Esophagus (tissue), 2 donors: Measurements from ENCODE around the gene RGS3. TPM values are rescaled to one million over a fixed set of nuclear protein-coding genes. Genes with fewer than 3 reads are reported as not detected.
A peak's percentile ranks its signal among the peaks of the same experiment; 100 is the strongest.

Source experiments
- H3K27ac ChIP-seq, 2 donors: one replicate each; pipeline ENCODE4 v1.5.1; 2013; ENCODE audit warnings: low read depth in 2 of 2, mild to moderate bottlenecking in 2 of 2, inconsistent platforms in 1 of 2, low read length in 1 of 2, moderate library complexity in 1 of 2
- H3K27me3 ChIP-seq, 2 donors: one replicate each; pipeline ENCODE4 v1.6.1; 2013; ENCODE audit warnings: low read length in 2 of 2, control low read depth in 1 of 2, mild to moderate bottlenecking in 1 of 2; ENCODE audit not compliant: insufficient read depth in 2 of 2, control insufficient read depth in 1 of 2
- H3K36me3 ChIP-seq, 2 donors: one replicate each; pipeline ENCODE4 v1.6.1; 2013; ENCODE audit warnings: low read length in 1 of 2; ENCODE audit not compliant: control insufficient read depth in 2 of 2, insufficient read depth in 2 of 2
- H3K4me1 ChIP-seq, 2 donors: one replicate each; pipeline ENCODE4 v1.6.1; 2013; ENCODE audit warnings: low read length in 1 of 2; ENCODE audit not compliant: control insufficient read depth in 2 of 2, insufficient read depth in 2 of 2
- H3K4me3 ChIP-seq, 2 donors: one replicate each; pipeline ENCODE4 v1.5.1; 2013; ENCODE audit warnings: low read length in 2 of 2, mild to moderate bottlenecking in 2 of 2, low read depth in 1 of 2, moderate library complexity in 1 of 2
- H3K9me3 ChIP-seq, 2 donors: one replicate each; pipeline ENCODE4 v1.6.1; 2013; ENCODE audit warnings: mild to moderate bottlenecking in 2 of 2, low read depth in 1 of 2, low read length in 1 of 2, moderate library complexity in 1 of 2; ENCODE audit not compliant: control insufficient read depth in 2 of 2, insufficient read depth in 1 of 2
- WGBS, 2 donors: extraction: QIAGEN DNeasy Blood & Tissue Kit; methylation state at CpG; one replicate each; pipeline ENCODE4 v1.1.7; 2013; 5-methylcytosine and 5-hydroxymethylcytosine counted together
- polyA plus RNA-seq, 2 donors: library from polyadenylated mRNA; stranded (reverse); fragments of 200-250 nt; gene quantifications; one replicate each; pipeline ENCODE4 v1.2.3, GENCODE V29; 2013
- donor health status: healthy with polysubstance abuse.
- donor health status: Bipolar disorder and iron deficiency.

Gene RGS3
- polyA plus RNA-seq, 2 donors = 9.1 to 10.2 TPM

- Histone ChIP-seq H3K9me3 (peaks cover 0 to 2% of the 10 kb centered on the region in 2 donors), H3K27me3 (no peaks in the 10 kb centered on the region), H3K4me3 (no peak overlapping the region), H3K4me1 (peaks cover 17 to 27% of the 10 kb centered on the region in 2 donors), H3K27ac (no peak overlapping the region), H3K36me3 (peaks cover 2 to 3% of the 10 kb centered on the region in 2 donors)
- WGBS, 2 donors = 68 to 69% methylated on average over 11 of the region's 11 CpGs
Observed at GRCh38 chr9:113568571-113569321, 105.2 kb downstream of the RGS3 start.

DNA sequence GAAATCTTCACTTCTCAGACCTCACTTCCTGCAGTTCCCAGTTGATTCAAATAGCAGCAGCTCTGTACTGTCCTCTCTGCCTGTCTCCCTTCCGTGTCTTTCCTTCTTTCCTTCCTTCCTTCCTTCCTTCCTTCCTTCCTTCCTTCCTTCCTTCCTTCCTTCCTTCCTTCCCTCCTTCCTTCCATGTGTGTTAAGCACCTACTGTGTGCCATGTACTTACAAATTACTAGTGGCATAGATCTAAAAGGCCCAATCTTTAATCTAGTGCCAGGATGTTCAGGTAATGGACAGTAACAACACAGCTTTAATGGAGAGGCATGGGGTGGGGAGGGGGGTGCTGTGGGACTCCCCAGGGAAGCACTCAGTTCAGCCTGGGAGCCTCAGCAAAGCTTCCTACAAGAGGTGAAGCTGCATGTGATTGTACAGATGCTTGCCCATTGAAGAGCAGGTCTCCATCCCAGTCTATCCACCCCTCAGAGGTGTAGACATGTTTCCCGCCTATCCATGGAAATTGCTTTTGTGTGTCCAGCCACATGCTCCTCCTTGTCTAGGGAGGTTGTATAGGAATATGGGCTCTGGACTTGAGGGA is 106.0 kb downstream of the RGS3 start:
- 82 to 92% methylated on average over 2 of the region's 2 CpGs for WGBS, 2 donors
- Histone ChIP-seq H3K9me3 (peaks cover 0 to 2% of the 10 kb centered on the region in 2 donors), H3K36me3 (peaks cover 2 to 3% of the 10 kb centered on the region in 2 donors), H3K27ac (no peak overlapping the region), H3K4me3 (peak overlapping the region in 1 of 2 donors; percentile 3), H3K4me1 (peaks cover 21 to 31% of the 10 kb centered on the region in 2 donors), H3K27me3 (no peaks in the 10 kb centered on the region)

DNA sequence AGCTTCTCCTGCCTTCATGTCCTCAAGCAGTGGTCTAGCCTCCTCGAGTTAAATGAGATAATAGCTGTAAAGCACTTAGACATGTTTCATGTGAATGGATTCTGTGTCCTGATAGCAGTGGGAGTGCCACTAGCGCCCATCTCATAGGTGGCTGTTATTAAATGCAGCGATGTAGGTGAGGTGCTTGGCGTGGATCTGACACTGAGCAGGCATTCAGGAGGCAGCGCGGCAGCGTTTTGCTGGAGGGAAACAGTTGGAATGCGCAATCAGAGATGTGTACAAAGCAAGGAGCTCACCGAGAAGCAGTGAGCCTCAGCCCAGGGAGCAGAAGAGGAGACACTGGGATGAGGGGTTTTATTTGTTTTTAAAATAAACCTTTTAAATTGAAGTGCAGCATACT is 106.6 kb downstream of the RGS3 start:
- peaks cover 2 to 3% of the 10 kb centered on the region in 2 donors for H3K36me3 ChIP-seq

DNA sequence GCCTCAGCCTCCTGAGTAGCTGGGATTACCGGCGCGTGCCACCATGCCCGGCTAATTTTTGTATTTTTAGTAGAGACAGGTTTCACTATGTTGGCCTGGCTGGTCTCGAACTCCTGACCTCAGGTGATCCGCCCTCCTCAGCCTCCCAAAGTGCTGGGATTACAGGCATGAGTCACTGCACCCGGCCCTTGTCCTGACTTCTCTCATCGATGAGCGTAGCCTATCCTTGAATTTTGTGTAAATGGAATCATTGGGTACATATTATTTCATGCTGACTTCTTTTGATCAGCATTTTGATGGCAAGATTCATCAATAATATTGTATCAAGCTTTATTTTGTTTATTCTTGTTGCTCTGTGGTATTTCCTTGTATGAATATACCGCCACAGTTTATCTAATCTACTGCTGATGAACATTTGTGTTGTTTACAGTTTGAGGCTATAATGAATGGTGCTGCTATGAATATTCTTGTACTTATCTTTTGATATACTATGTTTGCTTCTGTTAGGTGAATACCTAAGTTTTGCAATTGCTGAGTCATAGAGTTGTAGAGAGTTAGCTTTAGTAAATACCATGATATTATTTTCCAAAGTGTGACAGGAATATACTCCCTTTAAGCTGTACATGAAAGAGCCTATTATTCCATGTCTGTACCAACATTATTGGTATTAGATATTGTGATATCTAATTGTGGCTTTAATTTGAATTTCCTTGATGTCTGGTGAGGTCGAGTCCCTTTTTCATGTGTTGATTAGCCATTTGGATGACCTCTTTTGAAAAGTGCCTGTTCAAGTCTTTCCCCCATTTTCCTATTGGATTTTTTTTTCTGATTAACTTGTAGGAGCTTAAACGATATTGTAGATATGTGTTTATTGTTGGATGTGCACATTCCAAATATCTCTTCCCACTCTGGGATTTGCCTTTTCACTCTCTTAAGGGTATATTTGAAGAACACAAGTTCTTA is 107.5 kb downstream of the RGS3 start:
- Histone ChIP-seq H3K9me3 (peaks cover 0 to 2% of the 10 kb centered on the region in 2 donors), H3K27me3 (no peaks in the 10 kb centered on the region), H3K4me3 (no peak overlapping the region), H3K4me1 (peaks cover 17 to 25% of the 10 kb centered on the region in 2 donors), H3K27ac (no peak overlapping the region), H3K36me3 (peaks cover 2 to 3% of the 10 kb centered on the region in 2 donors)
- 72 to 76% methylated on average over 12 of the region's 12 CpGs for WGBS, 2 donors

More for the DNA sequence above, 106.6 kb downstream of the RGS3 start:
- no peak overlapping the region for H3K4me3 ChIP-seq
- no peak overlapping the region for H3K27ac ChIP-seq
- H3K9me3 ChIP-seq = peaks cover 0 to 2% of the 10 kb centered on the region in 2 donors
- H3K4me1 ChIP-seq = peaks cover 17 to 29% of the 10 kb centered on the region in 2 donors
- WGBS, 2 donors = 94 to 96% methylated on average over 9 of the region's 9 CpGs
- no peaks in the 10 kb centered on the region for H3K27me3 ChIP-seq

- Histone ChIP-seq H3K27ac (no peak overlapping the region), H3K4me1 (peaks cover 13 to 16% of the 10 kb centered on the region in 2 donors), H3K4me3 (no peak overlapping the region), H3K27me3 (no peaks in the 10 kb centered on the region), H3K9me3 (peaks cover 0 to 2% of the 10 kb centered on the region in 2 donors), H3K36me3 (peaks cover 0 to 3% of the 10 kb centered on the region in 2 donors)
- WGBS, 2 donors = 80 to 86% methylated on average over 8 of the region's 8 CpGs
Observed at GRCh38 chr9:113572076-113572861, 108.7 kb downstream of the RGS3 start.

GRCh38 chr9:113573046-113573958 is 109.8 kb downstream of the RGS3 start:
- no peaks in the 10 kb centered on the region for H3K27me3 ChIP-seq
- no peak overlapping the region for H3K27ac ChIP-seq
- peaks cover 14 to 23% of the 10 kb centered on the region in 2 donors for H3K4me1 ChIP-seq
- H3K36me3 ChIP-seq = peaks cover 0 to 3% of the 10 kb centered on the region in 2 donors
- no peaks in the 10 kb centered on the region for H3K9me3 ChIP-seq
- WGBS, 2 donors = 90 to 92% methylated on average over 11 of the region's 11 CpGs
- no peak overlapping the region for H3K4me3 ChIP-seq

GRCh38 chr9:113573959-113574352 is 110.4 kb downstream of the RGS3 start:
- Histone ChIP-seq H3K27me3 (no peaks in the 10 kb centered on the region), H3K4me1 (peaks cover 16 to 29% of the 10 kb centered on the region in 2 donors), H3K36me3 (peaks cover 0 to 3% of the 10 kb centered on the region in 2 donors), H3K9me3 (no peaks in the 10 kb centered on the region), H3K27ac (peak overlapping the region in 1 of 2 donors; percentile 76), H3K4me3 (no peak overlapping the region)
- WGBS, 2 donors = 60 to 63% methylated on average over 2 of the region's 2 CpGs
